SH-SY5Y (cell line): ENCODE measurements around the gene PEF1.

Experiments
- GATA2 ChIP-seq: IDR thresholded peaks from 2 replicates; pipeline ENCODE4 v1.6.1; 2011; ENCODE audit warnings: mild to moderate bottlenecking, low read depth, low read length
- GATA3 ChIP-seq: IDR thresholded peaks from 2 replicates; pipeline ENCODE4 v1.6.1; 2011; ENCODE audit warnings: low read depth, mild to moderate bottlenecking, low read length, moderate library complexity

DNA sequence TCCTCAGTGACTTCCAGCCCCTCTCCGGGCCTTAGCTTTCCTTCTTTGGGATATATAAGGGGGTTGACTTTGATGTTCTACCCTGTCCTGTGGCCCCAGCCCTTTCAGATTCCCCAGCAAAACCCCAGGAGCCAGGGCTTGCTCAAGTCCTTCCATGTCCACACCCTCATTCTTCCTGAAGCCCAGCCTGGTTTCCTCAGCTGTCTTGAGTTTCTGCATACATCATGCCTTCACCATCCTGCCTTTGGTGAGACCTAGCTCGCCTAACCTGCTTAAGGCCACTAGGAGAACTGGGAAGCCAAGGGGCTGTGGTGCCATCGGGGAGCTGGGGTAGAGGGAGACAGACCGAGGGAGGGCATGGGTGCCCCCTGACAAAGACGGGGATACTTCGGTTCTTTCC lies 17.2 kb upstream of the PEF1 start:
- TF ChIP-seq GATA3 (no peak), GATA2 (no peak)
